ENCODE measurements around the gene RNASE4.
"Not testable (repeated sequence)": the region's sequence is repeated elsewhere in the genome, so short reads cannot be mapped to it uniquely, and the experiment has no call there.

The RNASE4 gene

DNA sequence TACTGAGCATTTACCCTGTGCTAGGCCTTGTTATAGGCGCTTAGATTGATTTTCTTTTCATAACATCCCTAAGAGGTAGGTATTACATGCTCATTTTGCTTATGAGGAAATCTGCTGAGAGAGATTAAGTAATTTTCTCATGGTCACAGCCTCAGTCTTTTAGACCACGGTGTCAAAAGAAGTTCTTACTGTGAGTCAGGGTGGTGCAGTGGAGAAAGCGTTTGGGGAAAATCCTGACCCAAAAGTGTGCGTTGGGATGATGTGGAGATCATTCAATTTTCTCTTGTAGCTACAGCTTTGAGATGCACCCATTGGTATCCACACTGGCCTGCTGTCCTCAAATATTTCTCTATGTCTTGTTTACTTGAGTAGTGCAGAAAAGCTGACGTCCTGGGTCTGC lies 12.4 kb downstream of the RNASE4 start:
- DNase-seq (ENCODE audit: low read depth, low spot score), result no peak

DNA sequence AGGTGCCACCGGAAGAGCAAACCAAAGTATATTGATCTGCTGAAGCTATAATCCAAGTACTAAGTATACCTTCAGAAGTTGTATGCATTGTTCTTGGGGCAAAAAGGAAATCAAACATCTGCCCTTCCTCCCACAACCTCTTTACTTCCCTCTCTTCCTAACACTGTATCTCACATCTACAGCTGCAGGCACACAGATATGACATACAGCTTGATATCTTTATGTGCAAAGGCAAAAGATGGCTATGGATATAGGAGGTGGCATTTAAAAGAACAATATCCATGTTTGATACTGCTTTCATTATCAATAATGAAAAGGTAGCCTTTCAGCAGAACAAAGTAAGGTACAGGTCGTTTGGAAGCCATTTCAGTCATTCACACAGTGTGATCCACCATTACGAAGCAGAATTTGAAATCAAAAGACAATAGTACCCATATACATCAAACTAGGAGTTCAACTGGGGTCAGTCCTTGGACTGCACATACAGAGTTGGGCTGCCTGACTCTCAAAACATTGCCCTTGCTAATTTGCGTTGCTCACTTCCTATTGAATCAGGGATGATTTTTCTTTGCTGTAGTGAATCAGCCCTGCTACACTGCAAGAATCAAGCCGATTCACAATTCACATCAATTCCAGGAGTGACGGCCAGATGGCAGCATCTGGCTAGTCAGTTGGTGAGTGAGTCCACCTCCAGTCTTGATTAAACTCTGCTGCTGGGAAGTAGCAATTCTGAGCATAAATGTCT lies 13.1 kb downstream of the RNASE4 start:
- H3K4me3 ChIP-seq (ENCODE audit: low read depth, low read length), result no peak overlapping the region
- TF ChIP-seq, protein P1, sequence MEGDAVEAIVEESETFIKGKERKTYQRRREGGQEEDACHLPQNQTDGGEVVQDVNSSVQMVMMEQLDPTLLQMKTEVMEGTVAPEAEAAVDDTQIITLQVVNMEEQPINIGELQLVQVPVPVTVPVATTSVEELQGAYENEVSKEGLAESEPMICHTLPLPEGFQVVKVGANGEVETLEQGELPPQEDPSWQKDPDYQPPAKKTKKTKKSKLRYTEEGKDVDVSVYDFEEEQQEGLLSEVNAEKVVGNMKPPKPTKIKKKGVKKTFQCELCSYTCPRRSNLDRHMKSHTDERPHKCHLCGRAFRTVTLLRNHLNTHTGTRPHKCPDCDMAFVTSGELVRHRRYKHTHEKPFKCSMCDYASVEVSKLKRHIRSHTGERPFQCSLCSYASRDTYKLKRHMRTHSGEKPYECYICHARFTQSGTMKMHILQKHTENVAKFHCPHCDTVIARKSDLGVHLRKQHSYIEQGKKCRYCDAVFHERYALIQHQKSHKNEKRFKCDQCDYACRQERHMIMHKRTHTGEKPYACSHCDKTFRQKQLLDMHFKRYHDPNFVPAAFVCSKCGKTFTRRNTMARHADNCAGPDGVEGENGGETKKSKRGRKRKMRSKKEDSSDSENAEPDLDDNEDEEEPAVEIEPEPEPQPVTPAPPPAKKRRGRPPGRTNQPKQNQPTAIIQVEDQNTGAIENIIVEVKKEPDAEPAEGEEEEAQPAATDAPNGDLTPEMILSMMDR (IDR thresholded peaks at IDR 0.05; ENCODE audit: low read depth, low read length), result peak; percentile 71
- peak; percentile 68 for DNase-seq (ENCODE audit: low read depth, low spot score)
- in situ Hi-C loops (cut with HindIII; ENCODE audit: low sequenced_read_pairs), result no loop called here

More for the DNA sequence above, 12.4 kb downstream of the RNASE4 start:
- no peak overlapping the region for H3K4me3 ChIP-seq (ENCODE audit: low read depth, low read length)
- TF ChIP-seq, protein P1 (IDR thresholded peaks at IDR 0.05; ENCODE audit: low read depth, low read length), result no peak
- in situ Hi-C loops (cut with HindIII; ENCODE audit: low sequenced_read_pairs), result no loop called here

DNA sequence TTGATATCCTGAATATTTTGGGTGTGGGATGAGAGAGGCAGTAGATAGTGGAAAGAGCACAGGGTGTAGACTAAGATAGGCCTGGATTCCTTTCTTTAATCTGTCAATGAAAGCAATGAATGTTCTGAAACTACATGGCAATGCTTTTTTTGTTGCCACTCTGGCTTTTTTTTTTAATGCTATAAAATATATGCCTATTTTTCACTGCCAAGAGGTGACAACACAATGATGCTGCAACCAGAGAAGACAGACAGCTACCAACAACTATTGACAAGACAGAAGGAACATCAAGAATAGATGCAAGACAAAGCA lies 13.6 kb downstream of the RNASE4 start:
- in situ Hi-C loops (cut with HindIII; ENCODE audit: low sequenced_read_pairs), result no loop called here
- no peak for DNase-seq (ENCODE audit: low read depth, low spot score)
- TF ChIP-seq, protein P1 (IDR thresholded peaks at IDR 0.05; ENCODE audit: low read depth, low read length), result no peak
- no peak overlapping the region for H3K4me3 ChIP-seq (ENCODE audit: low read depth, low read length)

DNA sequence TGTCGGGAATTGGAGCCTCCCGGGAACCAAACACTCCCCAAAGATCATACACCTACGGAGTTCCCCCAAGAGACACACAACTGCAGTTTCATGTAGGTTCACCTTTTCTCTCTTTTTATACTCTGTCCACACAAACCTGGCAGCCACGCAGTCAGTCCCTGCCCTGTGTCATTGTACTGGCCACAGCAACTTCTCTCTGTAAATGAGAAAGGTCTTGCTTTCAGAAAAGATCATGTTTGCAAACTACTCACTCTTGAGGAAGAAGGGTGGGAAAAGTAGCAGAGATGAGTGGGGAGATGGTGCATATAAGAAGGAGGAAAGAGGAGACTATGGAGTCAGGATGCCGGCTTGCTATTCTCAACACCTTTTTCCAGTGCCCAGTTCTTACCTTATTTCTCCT lies 14.6 kb downstream of the RNASE4 start:
- no peak overlapping the region for H3K4me3 ChIP-seq (ENCODE audit: low read depth, low read length)
- in situ Hi-C loops (cut with HindIII; ENCODE audit: low sequenced_read_pairs), result no loop called here
- no peak for DNase-seq (ENCODE audit: low read depth, low spot score)
- TF ChIP-seq, protein P1 (IDR thresholded peaks at IDR 0.05; ENCODE audit: low read depth, low read length), result no peak

- no peak for DNase-seq (ENCODE audit: low read depth, low spot score)
- in situ Hi-C loops (cut with HindIII; ENCODE audit: low sequenced_read_pairs), result no loop called here
- no peak overlapping the region for H3K4me3 ChIP-seq (ENCODE audit: low read depth, low read length)
- TF ChIP-seq, protein P1 (IDR thresholded peaks at IDR 0.05; ENCODE audit: low read depth, low read length), result no peak
These were observed 15.6 kb downstream of the RNASE4 start for GRCh38 chr14:20699931-20700330.

DNA sequence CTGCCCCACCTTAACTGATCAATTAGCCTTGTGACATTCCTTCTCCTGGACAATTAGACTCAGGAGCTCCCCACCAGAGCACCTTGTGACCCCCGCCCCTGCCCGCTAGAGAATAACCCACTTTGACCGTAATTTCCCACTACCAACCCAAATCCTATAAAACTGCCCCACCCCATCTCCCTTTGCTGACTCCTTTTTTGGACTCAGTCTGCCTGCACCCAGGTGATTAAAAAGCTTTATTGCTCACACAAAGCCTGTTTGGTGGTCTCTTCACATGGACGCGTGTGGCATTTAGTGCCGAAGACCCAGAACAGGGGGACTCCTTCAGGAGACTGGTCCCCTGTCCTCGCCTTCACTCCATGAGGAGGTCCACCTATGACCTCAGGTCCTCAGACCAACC lies 16.6 kb downstream of the RNASE4 start:
- in situ Hi-C loops (cut with HindIII; ENCODE audit: low sequenced_read_pairs); H3K4me3 ChIP-seq (ENCODE audit: low read depth, low read length); DNase-seq (ENCODE audit: low read depth, low spot score): not testable (repeated sequence)

GRCh38 chr14:20706657-20707355 lies 22.4 kb downstream of the RNASE4 start:
- no peak overlapping the region for H3K4me3 ChIP-seq (ENCODE audit: low read depth, low read length)
- DNase-seq (ENCODE audit: low read depth, low spot score), result no peak
- in situ Hi-C loops (cut with HindIII; ENCODE audit: low sequenced_read_pairs), result no loop called here
- TF ChIP-seq, protein P1 (IDR thresholded peaks at IDR 0.05; ENCODE audit: low read depth, low read length), result no peak

Measured in astrocyte of the spinal cord (primary cell).